Glomerular endothelial cell (primary cell): ENCODE measurements around the gene ZNF140. TPM values are rescaled to one million over a fixed set of nuclear protein-coding genes. Genes with fewer than 3 reads are reported as not detected.
A peak's percentile ranks its signal among the peaks of the same experiment; 100 is the strongest.

Experiments used
- DNase-seq: peaks from one replicate; pipeline ENCODE4 v3.0.0-alpha.2; 2011; ENCODE audit warnings: low read depth, low spot score; ENCODE audit errors: extremely low read depth
- total RNA-seq: library from RNA; depleted of rRNA; stranded (reverse); fragments of >200 nt; gene quantifications from 2 replicates; pipeline ENCODE4 v1.2.3, GENCODE V29; 2015

ZNF140 gene
- total RNA-seq, 1 donor from 2014 or later, result 15.5 TPM

DNA sequence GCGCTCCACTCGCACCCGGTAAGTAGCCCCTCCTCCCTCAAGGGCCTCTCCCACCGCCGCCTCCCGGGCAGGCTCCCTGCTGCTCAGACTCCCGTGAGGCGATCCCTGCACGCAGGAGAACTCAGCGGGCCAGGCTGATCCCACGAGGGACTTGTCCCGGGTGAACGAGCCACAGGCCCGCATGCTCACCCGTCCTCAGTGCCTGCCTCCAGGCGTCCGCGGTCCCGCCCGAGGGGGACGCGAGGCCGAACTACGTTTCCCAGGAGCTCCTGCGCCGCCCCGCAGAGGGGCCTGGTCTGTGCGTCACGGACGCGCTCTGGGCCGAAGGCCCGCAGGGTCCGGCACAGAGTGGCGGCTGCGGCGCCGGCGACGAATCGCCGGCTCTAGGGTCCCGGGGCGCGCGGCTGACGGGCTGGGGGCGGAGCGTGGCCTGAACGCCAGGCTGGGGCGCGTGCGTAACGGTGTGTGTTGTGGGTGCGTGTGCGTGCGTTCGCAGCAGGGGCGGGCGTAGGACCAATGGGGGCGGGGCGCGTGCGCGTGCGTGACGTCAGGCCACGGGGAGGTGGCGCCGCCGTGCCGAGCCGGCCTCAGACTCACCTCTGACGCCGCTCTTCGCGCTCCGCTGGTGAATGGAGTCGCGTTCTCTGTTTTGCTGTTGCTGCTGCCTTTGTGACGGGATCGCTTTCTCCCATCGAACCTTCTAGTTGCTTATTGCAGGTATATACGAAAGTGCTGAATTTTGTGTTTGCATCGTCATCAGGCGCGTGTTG, 49.5 kb downstream of the ZNF140 start, which contains the start of the genes ZNF10 and ZNF891:
Gene ZNF10 (plus strand): TSS at position 590 of the 770 bp plus-strand sequence. CDS start 13,866 bp downstream, outside the sequence.
Gene ZNF891 (minus strand): TSS at position 237 of the 770 bp plus-strand sequence. CDS start 8,356 bp downstream, outside the sequence.
- DNase-seq, result peak; percentile 44

DNA sequence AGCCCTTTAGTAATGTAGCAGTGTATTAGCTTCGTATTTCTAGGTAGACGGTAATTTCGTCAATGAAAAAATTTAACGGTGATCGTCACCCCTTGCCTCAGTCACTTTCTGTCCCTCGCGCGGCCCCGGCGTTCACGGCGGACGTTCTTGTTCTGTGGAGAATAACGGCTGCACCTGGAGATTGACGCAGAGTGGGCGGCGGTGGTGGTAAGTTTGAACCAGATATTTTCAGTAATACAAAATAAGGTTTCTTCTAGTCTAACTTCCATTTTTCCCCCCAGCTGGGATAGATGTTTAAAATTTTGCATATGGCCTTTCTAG, 50.0 kb downstream of the ZNF140 start:
- DNase-seq, result no peak

DNA sequence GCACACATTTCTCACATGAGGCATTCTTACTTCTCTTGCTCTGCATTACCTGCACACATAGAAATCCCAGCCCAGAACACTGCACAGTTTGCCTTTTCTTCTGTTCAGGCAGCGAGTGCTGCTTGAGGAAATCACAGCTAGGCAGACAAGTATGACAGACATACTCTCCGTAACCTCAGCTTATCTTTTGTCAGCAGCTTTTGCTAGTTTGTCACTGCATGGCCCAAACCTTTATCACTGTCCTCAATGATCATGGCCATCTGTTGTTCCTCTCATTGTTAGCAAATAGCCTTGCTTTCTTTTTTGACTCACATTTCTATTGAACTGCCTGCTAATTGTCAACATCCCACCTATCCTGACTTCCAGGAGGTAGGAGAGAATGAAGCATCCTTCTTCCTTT, 55.0 kb downstream of the ZNF140 start:
- DNase-seq, result no peak

DNA sequence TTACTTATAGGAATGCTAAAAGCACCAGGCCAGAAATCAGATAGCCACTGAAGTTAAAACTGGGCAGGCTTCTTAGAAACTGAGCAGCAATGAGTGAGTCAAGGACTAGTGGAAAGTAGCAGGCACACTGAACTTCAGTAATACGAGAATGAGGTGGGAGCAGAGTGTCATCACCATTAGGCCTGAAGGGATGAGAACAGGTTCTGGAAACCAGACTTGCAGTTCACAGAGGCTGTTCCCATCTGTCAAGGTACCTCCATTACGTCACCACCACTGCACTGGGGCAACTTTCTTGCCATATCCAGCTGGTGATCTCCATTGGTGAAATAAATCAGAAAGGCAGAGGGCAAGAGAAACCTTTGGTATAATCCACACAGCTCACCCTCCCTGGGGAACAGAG, 65.3 kb downstream of the ZNF140 start:
- no peak for DNase-seq

DNA sequence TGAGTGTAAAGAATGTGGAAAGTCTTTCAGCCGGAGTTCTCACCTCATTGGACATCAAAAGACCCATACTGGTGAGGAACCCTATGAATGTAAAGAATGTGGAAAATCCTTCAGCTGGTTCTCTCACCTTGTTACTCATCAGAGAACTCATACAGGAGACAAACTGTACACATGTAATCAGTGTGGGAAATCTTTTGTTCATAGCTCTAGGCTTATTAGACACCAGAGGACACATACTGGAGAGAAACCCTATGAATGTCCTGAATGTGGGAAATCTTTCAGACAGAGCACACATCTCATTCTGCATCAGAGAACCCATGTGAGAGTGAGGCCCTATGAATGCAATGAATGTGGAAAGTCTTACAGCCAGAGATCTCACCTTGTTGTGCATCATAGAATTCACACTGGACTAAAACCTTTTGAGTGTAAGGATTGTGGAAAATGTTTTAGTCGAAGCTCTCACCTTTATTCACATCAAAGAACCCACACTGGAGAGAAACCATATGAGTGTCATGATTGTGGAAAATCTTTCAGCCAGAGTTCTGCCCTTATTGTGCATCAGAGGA, 75.5 kb downstream of the ZNF140 start:
- no peak for DNase-seq

Other genes with a start within 250 kb of the ZNF140 start
- gene CHFR, start 193.3 kb upstream of the ZNF140 start, total RNA-seq, result 42.1 and 71.8 TPM in 2 replicates
- 5.7 and 6.2 TPM in 2 replicates for gene ZNF605, start 124.6 kb upstream of the ZNF140 start, total RNA-seq
- 6.5 and 8.6 TPM in 2 replicates for gene ZNF26, start 94.6 kb upstream of the ZNF140 start, total RNA-seq
- gene ZNF84, start 43.4 kb upstream of the ZNF140 start, total RNA-seq, result 20.1 and 20.9 TPM in 2 replicates
- gene ZNF891, start 49.4 kb downstream of the ZNF140 start, total RNA-seq, result 0.39 and 1.7 TPM in 2 replicates
- 1.8 and 7.3 TPM in 2 replicates for gene ZNF10, start 49.7 kb downstream of the ZNF140 start, total RNA-seq
- gene ZNF268, start 100.6 kb downstream of the ZNF140 start, total RNA-seq, result 10.9 and 35.6 TPM in 2 replicates
- not detected in 2 replicates for gene ANHX, start 155.0 kb downstream of the ZNF140 start, total RNA-seq